Measurements from ENCODE around the gene TCHP. TPM values are rescaled to one million over a fixed set of nuclear protein-coding genes. Genes with fewer than 3 reads are reported as not detected.

TCHP gene
- total and polyA plus RNA-seq, 2 of the 13 experiments (the other 11 are each of a cell fraction or from before 2014, with no cell fraction given) = 6.7 to 12.2 TPM

- no TSS peak for BruUV-seq (replicated peaks)
- Histone ChIP-seq H2AFZ (ENCODE audit: low read length) (peak overlapping the region; percentile 39), H3K79me2 (ENCODE audit: insufficient read depth, low read length) (peaks cover 18% of the 10 kb centered on the region), H3K4me2 (ENCODE audit: low read depth, low read length) (peak overlapping the region; percentile 96), H3K27me3 (ENCODE audit: control insufficient read depth in 1 of 2, insufficient read depth in 2 of 2, low read length in 2 of 2) (no peaks in the 10 kb centered on the region; a peak in 1 of 5 replicates), H3K9me3 (ENCODE audit: low read length) (no peaks in the 10 kb centered on the region), H3K27ac (ENCODE audit: extremely low read length, insufficient read depth, low read length) (peak overlapping the region; percentile 74), H3K36me3 (replicated peaks in 1 of 2; ENCODE audit: control insufficient read depth in 1 of 2, insufficient read depth in 2 of 2, low read length in 2 of 2) (peaks cover 4 to 30% of the 10 kb centered on the region in 2 experiments), H4K20me1 (ENCODE audit: insufficient read depth, low read length) (no peaks in the 10 kb centered on the region), H3K4me3 (replicated peaks in 1 of 3; ENCODE audit: insufficient read depth in 1 of 3, low read depth in 2 of 3, low read length in 3 of 3) (peak overlapping the region; percentile 68 to 81 (median 76)), H3K4me1 (ENCODE audit: insufficient read depth, low read length) (peaks cover 42% of the 10 kb centered on the region), H3K9ac (ENCODE audit: insufficient read depth, low read depth, low read length) (peak overlapping the region; percentile 83)
- 17% methylated on average over 7 of the region's 16 CpGs for WGBS (ENCODE audit: low lambda C conversion rate)
- in situ Hi-C loops (cut with HindIII; ENCODE audit: extremely low pct_ligation_motif_present, low pct_unique_long_range_greater_than_20kb) (no loop called here), intact Hi-C loops (cut with micrococcal nuclease; ENCODE audit: unreplicated experiment) (no loop called here)
- ChIA-PET POLR2A (interaction anchor here (0.6 to 2.0 kb wide), 5 partner anchors 10 to 225 kb away, joined by 3 to 6 read pairs (median 4); no protein-coding TSS in a partner anchor), CTCF (ENCODE audit: low intra/inter-chr PET ratio, low total read pairs) (no interaction called here)
- no peak for DNase-seq (ENCODE audit: low spot score)
- ATAC-seq = peak; percentile 72
- FAIRE-seq = peak; percentile 57
- TF ChIP-seq HNF1B (CRISPR knock-in tag; IDR thresholded peaks at IDR 0.05) = no peak
- TF ChIP-seq ZNF761 (CRISPR knock-in tag; conservative IDR thresholded peaks at IDR 0.05) = 0 out of 2 replicates have a peak, but pooled peaks have one; percentile 23
- TF ChIP-seq PHF5A (CRISPR knock-in tag; IDR thresholded peaks at IDR 0.05; ENCODE audit: low read depth, unreplicated experiment) = peak; percentile 4
- no peak for TF ChIP-seq IKZF5 (CRISPR knock-in tag; IDR thresholded peaks at IDR 0.05)
- peak; percentile 17; the same call in 1 of the 2 replicates for TF ChIP-seq ZBTB10 (CRISPR knock-in tag; IDR thresholded peaks at IDR 0.05; ENCODE audit: borderline replicate concordance)
- 0 out of 2 replicates have a peak, but pooled peaks have one; percentile 55 for TF ChIP-seq BRD4 (CRISPR knock-in tag; IDR thresholded peaks at IDR 0.05)
- TF ChIP-seq ZBTB46 (CRISPR knock-in tag; IDR thresholded peaks at IDR 0.05; ENCODE audit: borderline replicate concordance) = no peak
- TF ChIP-seq ZNF709 (CRISPR knock-in tag; IDR thresholded peaks at IDR 0.05) = 0 out of 2 replicates have a peak, but pooled peaks have one; percentile 14
- 0 out of 2 replicates have a peak, but pooled peaks have one; percentile 18 for TF ChIP-seq ZNF296 (CRISPR knock-in tag; conservative IDR thresholded peaks at IDR 0.05)
- TF ChIP-seq CENPT (CRISPR knock-in tag; IDR thresholded peaks at IDR 0.05; ENCODE audit: low read depth) = 0 out of 2 replicates have a peak, but pooled peaks have one; percentile 12
- 0 out of 2 replicates have a peak, but pooled peaks have one; percentile 0 for TF ChIP-seq HNF4A (CRISPR knock-in tag; IDR thresholded peaks at IDR 0.05)
- TF ChIP-seq GATAD2A (CRISPR knock-in tag; IDR thresholded peaks at IDR 0.05) = no peak
- TF ChIP-seq IRX3 (CRISPR knock-in tag; IDR thresholded peaks at IDR 0.05; ENCODE audit: borderline replicate concordance, low read depth) = 0 out of 2 replicates have a peak, but pooled peaks have one; percentile 3
- TF ChIP-seq ZKSCAN5 (CRISPR knock-in tag; IDR thresholded peaks at IDR 0.05) = no peak
These were observed 892 bp downstream of the TCHP start for GRCh38 chr12:109900752-109901580.

All from HepG2 (cell line).